H1 (cell line): ENCODE data around the gene NSA2. TPM values are rescaled to one million over a fixed set of nuclear protein-coding genes. Genes with fewer than 3 reads are reported as not detected.

Experiments used
- BCL11A ChIP-seq, 2 experiments: IDR thresholded peaks; one replicate each; pipeline ENCODE4 v1.6.1; 2011; ENCODE audit warnings: low read depth in 2 of 2, low read length in 2 of 2, mild to moderate bottlenecking in 2 of 2
- CBX8 ChIP-seq: fragments of 300-800, 300-1000 bp; sonication (generic); IDR thresholded peaks from 2 replicates; pipeline ENCODE4 v1.7.1; 2016; ENCODE audit warnings: low read depth, low read length, borderline replicate concordance
- POLR2A ChIP-seq, 2 experiments: IDR thresholded peaks; 1 replicate in 1 of 2; 2 replicates in 1 of 2; pipeline ENCODE4 v1.6.1; 2011; ENCODE audit warnings: low read depth in 2 of 2, low read length in 2 of 2, mild to moderate bottlenecking in 2 of 2; ENCODE audit errors: control extremely low read depth in 1 of 2
- SAP30 ChIP-seq: fragments of 300-600 bp; sonication (generic); IDR thresholded peaks from 2 replicates; pipeline ENCODE4 v1.7.1; 2012; ENCODE audit warnings: low read length, moderate library complexity, mild to moderate bottlenecking, inconsistent platforms; ENCODE audit not compliant: insufficient read depth, insufficient replicate concordance
- SP1 ChIP-seq: IDR thresholded peaks from 2 replicates; pipeline ENCODE4 v1.6.1; 2011; ENCODE audit warnings: low read depth, low read length
- YY1 ChIP-seq: IDR thresholded peaks from 2 replicates; pipeline ENCODE4 v1.6.1; 2011; ENCODE audit warnings: low read depth, mild to moderate bottlenecking, low read length
- polyA plus RNA-seq, 7 experiments: library from polyadenylated mRNA; depleted of rRNA in 3 of 7; stranded (reverse) in 5 of 7; unstranded in 2 of 7; fragments of >200 nt in 5 of 7; fragments of 200-250 nt in 2 of 7; gene quantifications; 1 replicate in 5 of 7; 2 replicates in 1 of 7; 4 replicates in 1 of 7; pipeline versions ENCODE4 v1.2.1 to v1.2.3, GENCODE V29; 2011 to 2013; ENCODE audit warnings: missing spikeins in 2 of 7, mixed read lengths in 2 of 7
- total RNA-seq: library from RNA; stranded (reverse); fragmentation: NEBNext Ultra II Directional; extraction: Animal tissue kit (Norgen Biotek cat#: 25700); gene quantifications from 2 replicates; pipeline ENCODE4 v1.2.1, GENCODE V29; 2021

NSA2 gene
- total and polyA plus RNA-seq, 2 of the 8 experiments (the other 6 are each of a cell fraction or from before 2014, with no cell fraction given) = 17.0 to 68.7 TPM

DNA sequence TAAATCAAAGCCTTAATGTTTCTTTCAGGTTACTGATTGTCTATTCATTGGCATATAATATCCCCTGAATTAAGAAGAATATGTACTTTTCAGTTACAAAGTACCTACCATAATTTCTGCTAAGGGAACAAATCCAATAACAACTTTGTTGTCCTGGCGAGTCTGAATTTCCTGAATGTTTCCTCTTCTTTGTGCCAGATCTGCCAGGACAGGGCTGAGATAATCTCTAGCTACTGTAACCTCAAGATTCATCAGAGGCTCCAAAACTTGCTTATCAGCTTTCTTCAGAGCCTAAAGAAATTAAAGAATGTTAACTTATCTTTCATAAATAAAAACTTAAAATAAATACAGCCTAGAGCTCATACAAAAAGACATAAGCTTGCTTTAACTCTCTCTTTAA lies 44.8 kb upstream of the NSA2 start (continued):
- no peak for TF ChIP-seq POLR2A (IDR thresholded peaks at IDR 0.05; ENCODE audit: control extremely low read depth in 1 of 2, low read depth in 2 of 2, low read length in 2 of 2)
- no peak for TF ChIP-seq SP1
- TF ChIP-seq BCL11A (IDR thresholded peaks at IDR 0.05; ENCODE audit: low read depth in 2 of 2, low read length in 2 of 2) = no peak
- no peak for TF ChIP-seq YY1
- no peak for TF ChIP-seq CBX8
- no peak for TF ChIP-seq SAP30
